Natural killer cell (primary cell): ENCODE measurements around the gene KCNH4. TPM values are rescaled to one million over a fixed set of nuclear protein-coding genes. Genes with fewer than 3 reads are reported as not detected.
A peak's percentile ranks its signal among the peaks of the same experiment; 100 is the strongest.

Source experiments
- ATAC-seq, 3 donors: fragments of 150-1000 bp in 2 of 3; fragments of 200-7000 bp in 1 of 3; cut with Tn5 transposase; 1 replicate in 1 of 3; 2 replicates in 2 of 3; pipeline ENCODE4 v1.10.0; 2021; ENCODE audit warnings: mild to moderate bottlenecking in 2 of 3, moderate library complexity in 2 of 3
- DNase-seq, 2 donors: peaks; one replicate each; pipeline versions ENCODE4 v3.0.0 to v3.0.0-alpha.2; 2013 to 2021; ENCODE audit warnings: mixed read lengths in 1 of 2
- H3K27ac ChIP-seq: one replicate; pipeline ENCODE4 v1.5.1; 2013; ENCODE audit warnings: mild to moderate bottlenecking, low read length
- H3K27me3 ChIP-seq: one replicate; pipeline ENCODE4 v1.6.1; 2013; ENCODE audit warnings: low read length; ENCODE audit not compliant: control insufficient read depth, insufficient read depth
- H3K36me3 ChIP-seq: one replicate; pipeline ENCODE4 v1.6.1; 2013; ENCODE audit warnings: low read length; ENCODE audit not compliant: control insufficient read depth, insufficient read depth
- H3K4me1 ChIP-seq: one replicate; pipeline ENCODE4 v1.6.1; 2013; ENCODE audit warnings: low read length; ENCODE audit not compliant: control insufficient read depth, insufficient read depth
- H3K4me3 ChIP-seq: one replicate; pipeline ENCODE4 v1.5.1; 2013; ENCODE audit warnings: low read length
- H3K9me3 ChIP-seq: one replicate; pipeline ENCODE4 v1.6.1; 2013; ENCODE audit warnings: low read length; ENCODE audit not compliant: control insufficient read depth, insufficient read depth
- H3K27ac Mint-ChIP-seq, 2 donors: one replicate each; pipeline ENCODE4 v1.8.0; 2022; ENCODE audit warnings: mild to moderate bottlenecking in 2 of 2, mixed read lengths in 2 of 2, moderate library complexity in 1 of 2
- H3K27me3 Mint-ChIP-seq, 2 donors: one replicate each; pipeline ENCODE4 v1.8.0; 2022; ENCODE audit warnings: low read depth in 2 of 2, mixed read lengths in 2 of 2
- H3K36me3 Mint-ChIP-seq: one replicate; pipeline ENCODE4 v1.8.0; 2022; ENCODE audit warnings: mixed read lengths
- H3K4me1 Mint-ChIP-seq, 2 donors: one replicate each; pipeline ENCODE4 v1.8.0; 2022; ENCODE audit warnings: mixed read lengths in 2 of 2
- H3K4me3 Mint-ChIP-seq: one replicate; pipeline ENCODE4 v1.8.0; 2022; ENCODE audit warnings: mild to moderate bottlenecking, moderate library complexity, mixed read lengths
- H3K9me3 Mint-ChIP-seq, 2 donors: one replicate each; pipeline ENCODE4 v1.8.0; 2022; ENCODE audit warnings: mixed read lengths in 2 of 2
- WGBS: methylation state at CpG from one replicate; pipeline ENCODE4 v1.1.7; 2013; ENCODE audit warnings: missing lambda C conversion rate; ENCODE audit not compliant: insufficient coverage; 5-methylcytosine and 5-hydroxymethylcytosine counted together
- intact Hi-C: fragments of 100-400 bp; cut with micrococcal nuclease; formaldehyde crosslinking; loops from one replicate; pipeline ENCODE4 v1.14.2; 2022
- total RNA-seq, 4 donors: library from RNA; stranded (reverse); fragments of 120-200 nt in 1 of 4; gene quantifications; one replicate each; pipeline versions ENCODE4 v1.2.3 to v1.2.4, GENCODE V29; 2013 to 2022
- TF ChIP-seq, protein P1 (sequence below): fragments of 200-600 bp; IDR thresholded peaks from one replicate; pipeline ENCODE4 v1.8.0; 2022; ENCODE audit warnings: antibody characterized with exemption

Gene KCNH4
- total RNA-seq, 3 donors from 2014 or later (not counting 1 experiment from before 2014, with no cell fraction given): 0.12 to 0.27 (median 0.20) TPM

GRCh38 chr17:42179911-42180410, 981 bp downstream of the KCNH4 start:
- no peaks in the 10 kb centered on the region for H3K9me3 ChIP-seq
- Mint-ChIP-seq H3K27ac (no peak overlapping the region), H3K9me3 (no peaks in the 10 kb centered on the region), H3K27me3 (peaks cover 0 to 22% of the 10 kb centered on the region in 2 donors), H3K4me1 (peaks cover 30 to 40% of the 10 kb centered on the region in 2 donors), H3K36me3 (no peaks in the 10 kb centered on the region), H3K4me3 (peak overlapping the region; percentile 59)
- no peaks in the 10 kb centered on the region for H3K36me3 ChIP-seq
- DNase-seq (peak; percentile 33 to 61), ATAC-seq (no peak)
- 31% methylated on average over 20 of the region's 20 CpGs for WGBS
- H3K4me1 ChIP-seq: peaks cover 46% of the 10 kb centered on the region
- no peak overlapping the region for H3K27ac ChIP-seq
- H3K4me3 ChIP-seq: no peak overlapping the region
- TF ChIP-seq, protein P1, sequence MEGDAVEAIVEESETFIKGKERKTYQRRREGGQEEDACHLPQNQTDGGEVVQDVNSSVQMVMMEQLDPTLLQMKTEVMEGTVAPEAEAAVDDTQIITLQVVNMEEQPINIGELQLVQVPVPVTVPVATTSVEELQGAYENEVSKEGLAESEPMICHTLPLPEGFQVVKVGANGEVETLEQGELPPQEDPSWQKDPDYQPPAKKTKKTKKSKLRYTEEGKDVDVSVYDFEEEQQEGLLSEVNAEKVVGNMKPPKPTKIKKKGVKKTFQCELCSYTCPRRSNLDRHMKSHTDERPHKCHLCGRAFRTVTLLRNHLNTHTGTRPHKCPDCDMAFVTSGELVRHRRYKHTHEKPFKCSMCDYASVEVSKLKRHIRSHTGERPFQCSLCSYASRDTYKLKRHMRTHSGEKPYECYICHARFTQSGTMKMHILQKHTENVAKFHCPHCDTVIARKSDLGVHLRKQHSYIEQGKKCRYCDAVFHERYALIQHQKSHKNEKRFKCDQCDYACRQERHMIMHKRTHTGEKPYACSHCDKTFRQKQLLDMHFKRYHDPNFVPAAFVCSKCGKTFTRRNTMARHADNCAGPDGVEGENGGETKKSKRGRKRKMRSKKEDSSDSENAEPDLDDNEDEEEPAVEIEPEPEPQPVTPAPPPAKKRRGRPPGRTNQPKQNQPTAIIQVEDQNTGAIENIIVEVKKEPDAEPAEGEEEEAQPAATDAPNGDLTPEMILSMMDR: no peak
- intact Hi-C loops: loop anchor here (2.0 to 5.0 kb wide), 2 partner anchors 25 to 107 kb away; partner anchors contain the start of genes RAB5C and STAT5A
- H3K27me3 ChIP-seq: peaks cover 12% of the 10 kb centered on the region

GRCh38 chr17:42179335-42179734, 1.6 kb downstream of the KCNH4 start:
- Mint-ChIP-seq H3K4me3 (peak overlapping the region; percentile 46), H3K27ac (no peak overlapping the region), H3K4me1 (peaks cover 25 to 34% of the 10 kb centered on the region in 2 donors), H3K27me3 (peaks cover 0 to 22% of the 10 kb centered on the region in 2 donors), H3K9me3 (no peaks in the 10 kb centered on the region), H3K36me3 (no peaks in the 10 kb centered on the region)
- Histone ChIP-seq H3K36me3 (no peaks in the 10 kb centered on the region), H3K27ac (no peak overlapping the region), H3K4me1 (peaks cover 40% of the 10 kb centered on the region), H3K4me3 (no peak overlapping the region), H3K9me3 (no peaks in the 10 kb centered on the region), H3K27me3 (peaks cover 12% of the 10 kb centered on the region)
- DNase-seq: peak in 1 of 2 donors; percentile 18
- no peak for ATAC-seq
- TF ChIP-seq, protein P1: no peak
- intact Hi-C loops: no loop called here
- 0% methylated on average over 1 of the region's 1 CpG for WGBS

GRCh38 chr17:42178817-42179216, 2.1 kb downstream of the KCNH4 start:
- Mint-ChIP-seq H3K27me3 (peaks cover 0 to 22% of the 10 kb centered on the region in 2 donors), H3K4me3 (peak overlapping the region; percentile 32), H3K4me1 (peaks cover 20 to 29% of the 10 kb centered on the region in 2 donors), H3K9me3 (no peaks in the 10 kb centered on the region), H3K27ac (no peak overlapping the region), H3K36me3 (no peaks in the 10 kb centered on the region)
- H3K4me3 ChIP-seq: no peak overlapping the region
- H3K27ac ChIP-seq: no peak overlapping the region
- H3K9me3 ChIP-seq: no peaks in the 10 kb centered on the region
- peak in 1 of 2 donors; percentile 60 for DNase-seq
- peak in 2 of 3 donors; percentile 7 to 25 for ATAC-seq
- H3K27me3 ChIP-seq: peaks cover 12% of the 10 kb centered on the region
- TF ChIP-seq, protein P1: no peak
- intact Hi-C loops: no loop called here
- peaks cover 37% of the 10 kb centered on the region for H3K4me1 ChIP-seq
- WGBS: 13% methylated on average over 14 of the region's 14 CpGs
- no peaks in the 10 kb centered on the region for H3K36me3 ChIP-seq

GRCh38 chr17:42177684-42178083, 3.3 kb downstream of the KCNH4 start:
- Histone ChIP-seq H3K9me3 (no peaks in the 10 kb centered on the region), H3K27me3 (peaks cover 12% of the 10 kb centered on the region), H3K4me3 (no peak overlapping the region), H3K36me3 (no peaks in the 10 kb centered on the region), H3K4me1 (peaks cover 27% of the 10 kb centered on the region), H3K27ac (no peak overlapping the region)
- ATAC-seq: no peak
- Mint-ChIP-seq H3K27me3 (peaks cover 0 to 16% of the 10 kb centered on the region in 2 donors), H3K36me3 (no peaks in the 10 kb centered on the region), H3K4me1 (peaks cover 9 to 17% of the 10 kb centered on the region in 2 donors), H3K4me3 (no peak overlapping the region), H3K27ac (no peak overlapping the region), H3K9me3 (no peaks in the 10 kb centered on the region)
- TF ChIP-seq, protein P1: no peak
- no peak for DNase-seq
- WGBS: 96% methylated on average over 2 of the region's 2 CpGs
- intact Hi-C loops: no loop called here
